IMR-90 (cell line): Measurements from ENCODE around the gene GPT2. TPM values are rescaled to one million over a fixed set of nuclear protein-coding genes. Genes with fewer than 3 reads are reported as not detected.

Experiments
- ATAC-seq: fragments of 200-7000 bp; cut with Tn5 transposase; 2 replicates; pipeline ENCODE4 v1.9.1; 2020; ENCODE audit warnings: low read depth, mild to moderate bottlenecking, moderate library complexity
- BruUV-seq: library from RNA; stranded (reverse); fragments of 400-500 nt; replicated peaks from 2 replicates; lab custom pipeline; 2021; lab: Mats Ljungman, UMichigan
- CTCF ChIA-PET: fragments of 300-600 bp; formaldehyde crosslinking; extraction: SDS; loops from one replicate; lab custom pipeline; 2021; ENCODE audit warnings: antibody characterized with exemption; lab: Yijun Ruan, JAX
- POLR2A ChIA-PET: fragments of 300-600 bp; sonication (Branson Sonifier 250); formaldehyde crosslinking; loops from one replicate; lab custom pipeline; 2022; ENCODE audit warnings: antibody characterized with exemption; ENCODE audit not compliant: unreplicated experiment; lab: Charles Lee
- DNase-seq: peaks from one replicate; pipeline ENCODE4 v3.0.0; 2013
- H2AFZ ChIP-seq: replicated peaks from 2 replicates; pipeline ENCODE3; 2013; ENCODE audit warnings: low read length, mild to moderate bottlenecking; ENCODE audit not compliant: poor library complexity
- H2AK5ac ChIP-seq: 2 replicates; pipeline ENCODE4 v1.6.1; 2013; ENCODE audit warnings: low read depth, low read length, inconsistent platforms
- H2AK9ac ChIP-seq: replicated peaks from 2 replicates; pipeline ENCODE3; 2013; ENCODE audit warnings: mild to moderate bottlenecking, low read depth, low read length, moderate library complexity; ENCODE audit not compliant: poor library complexity
- H2BK120ac ChIP-seq: 2 replicates; pipeline ENCODE4 v1.6.1; 2013; ENCODE audit warnings: low read depth, low read length, inconsistent platforms
- H2BK15ac ChIP-seq: 3 replicates; pipeline ENCODE4 v1.6.1; 2013; ENCODE audit warnings: low read depth, low read length, inconsistent platforms
- H2BK20ac ChIP-seq: 2 replicates; pipeline ENCODE4 v1.6.1; 2013; ENCODE audit warnings: low read depth, mild to moderate bottlenecking, inconsistent platforms, low read length, moderate library complexity
- H2BK5ac ChIP-seq: 2 replicates; pipeline ENCODE4 v1.6.1; 2013; ENCODE audit warnings: mild to moderate bottlenecking, low read depth, low read length, inconsistent platforms; ENCODE audit not compliant: poor library complexity, severe bottlenecking
- H3K14ac ChIP-seq: replicated peaks from 2 replicates; pipeline ENCODE4 v1.6.1; 2013; ENCODE audit warnings: low read depth, low read length, inconsistent platforms
- H3K18ac ChIP-seq: 2 replicates; pipeline ENCODE4 v1.6.1; 2013; ENCODE audit warnings: low read depth, low read length, control low read depth
- H3K23ac ChIP-seq: 2 replicates; pipeline ENCODE4 v1.6.1; 2013; ENCODE audit warnings: low read depth, low read length, inconsistent platforms
- H3K27ac ChIP-seq: 2 replicates; pipeline ENCODE4 v1.5.1; 2013; ENCODE audit warnings: mild to moderate bottlenecking, control low read depth, low read length; ENCODE audit not compliant: insufficient read depth
- H3K27me3 ChIP-seq: 2 replicates; pipeline ENCODE4 v1.6.1; 2013; ENCODE audit warnings: low read length; ENCODE audit not compliant: control insufficient read depth, insufficient read depth
- H3K36me3 ChIP-seq: 2 replicates; pipeline ENCODE4 v1.6.1; 2013; ENCODE audit warnings: low read length, mixed read lengths; ENCODE audit not compliant: control insufficient read depth, insufficient read depth
- H3K4ac ChIP-seq: 2 replicates; pipeline ENCODE4 v1.6.1; 2013; ENCODE audit warnings: low read depth, low read length, inconsistent platforms
- H3K4me1 ChIP-seq: 2 replicates; pipeline ENCODE4 v1.6.1; 2013; ENCODE audit warnings: low read length, mixed read lengths; ENCODE audit not compliant: control insufficient read depth, insufficient read depth
- H3K4me2 ChIP-seq: 2 replicates; pipeline ENCODE4 v1.6.1; 2013; ENCODE audit warnings: low read depth, mild to moderate bottlenecking, control low read depth, low read length, moderate library complexity
- H3K4me3 ChIP-seq: 2 replicates; pipeline ENCODE4 v1.5.1; 2013; ENCODE audit warnings: low read depth, mild to moderate bottlenecking, control low read depth, low read length, moderate library complexity; ENCODE audit not compliant: insufficient read depth
- H3K56ac ChIP-seq: 2 replicates; pipeline ENCODE4 v1.6.1; 2013; ENCODE audit warnings: low read length, inconsistent platforms; ENCODE audit not compliant: insufficient read depth; ENCODE audit errors: extremely low read depth
- H3K79me1 ChIP-seq, 2 experiments: 2 replicates each; pipeline ENCODE4 v1.6.1; 2013; ENCODE audit warnings: low read length in 2 of 2, inconsistent platforms in 1 of 2, low read depth in 1 of 2
- H3K9ac ChIP-seq: 2 replicates; pipeline ENCODE4 v1.6.1; 2013; ENCODE audit warnings: low read depth, low read length, control low read depth
- H3K9me1 ChIP-seq: 2 replicates; pipeline ENCODE4 v1.6.1; 2013; ENCODE audit warnings: low read length, inconsistent platforms; ENCODE audit not compliant: insufficient read depth
- H3K9me3 ChIP-seq: 2 replicates; pipeline ENCODE4 v1.6.1; 2013; ENCODE audit warnings: low read length; ENCODE audit not compliant: control insufficient read depth, insufficient read depth
- H4K20me1 ChIP-seq: 2 replicates; pipeline ENCODE4 v1.6.1; 2013; ENCODE audit warnings: low read length, inconsistent platforms; ENCODE audit not compliant: insufficient read depth
- H4K5ac ChIP-seq: 2 replicates; pipeline ENCODE4 v1.6.1; 2013; ENCODE audit warnings: mild to moderate bottlenecking, low read depth, low read length, control low read depth
- H4K8ac ChIP-seq, 2 experiments: 2 replicates each; pipeline ENCODE4 v1.6.1; 2013; ENCODE audit warnings: low read depth in 2 of 2, low read length in 2 of 2, control low read depth in 1 of 2, inconsistent platforms in 1 of 2
- H4K91ac ChIP-seq: 2 replicates; pipeline ENCODE4 v1.6.1; 2013; ENCODE audit warnings: low read depth, low read length, inconsistent platforms; ENCODE audit not compliant: insufficient read depth
- BHLHE40 ChIP-seq: fragments of 150-350 bp; IDR thresholded peaks from 2 replicates; pipeline ENCODE4 v1.6.1; 2016; ENCODE audit warnings: mild to moderate bottlenecking, low read depth, low read length
- ELK1 ChIP-seq: fragments of 150-350 bp; IDR thresholded peaks from 2 replicates; pipeline ENCODE4 v1.6.1; 2016; ENCODE audit warnings: low read depth, mild to moderate bottlenecking, low read length, moderate library complexity, borderline replicate concordance
- FOS ChIP-seq: fragments of 150-350 bp; IDR thresholded peaks from 2 replicates; pipeline ENCODE4 v1.6.1; 2016; ENCODE audit warnings: low read depth, low read length
- SMC3 ChIP-seq: fragments of 150-350 bp; IDR thresholded peaks from 2 replicates; pipeline ENCODE4 v1.6.1; 2016; ENCODE audit warnings: low read depth, mild to moderate bottlenecking, antibody characterized with exemption, low read length, moderate library complexity
- USF2 ChIP-seq: fragments of 150-350 bp; IDR thresholded peaks from 2 replicates; pipeline ENCODE4 v1.6.1; 2017; ENCODE audit warnings: mild to moderate bottlenecking, antibody characterized with exemption, low read length, low read depth
- WGBS, 2 experiments: methylation state at CpG; one replicate each; pipeline versions ENCODE4 v1.1.5 to v1.1.7; 2013; ENCODE audit warnings: missing lambda C conversion rate in 2 of 2; ENCODE audit not compliant: insufficient read length in 1 of 2; ENCODE audit errors: extremely low coverage in 2 of 2; 5-methylcytosine and 5-hydroxymethylcytosine counted together
- dilution Hi-C: fragments of 300-500 bp; cut with HindIII; formaldehyde crosslinking; loops from one replicate; pipeline ENCODE4 v1.14.3; 2018; ENCODE audit warnings: low sequenced_read_pairs; ENCODE audit not compliant: unreplicated experiment
- in situ Hi-C: fragments of 300-500 bp; cut with MboI; formaldehyde crosslinking; loops from 3 replicates; pipeline ENCODE4 v1.14.3; 2019; ENCODE audit warnings: low sequenced_read_pairs, inconsistent platforms, mixed read lengths
- intact Hi-C: fragments of 100-400 bp; cut with micrococcal nuclease; formaldehyde crosslinking; loops from 2 replicates; pipeline ENCODE4 v1.10.0; 2022
- polyA plus RNA-seq, 3 experiments: library from polyadenylated mRNA; depleted of rRNA; stranded (reverse); fragments of >200 nt; gene quantifications; 2 replicates each; pipeline ENCODE4 v1.2.3, GENCODE V29; 2012; ENCODE audit warnings: low replicate concordance in 1 of 3
- total RNA-seq: library from RNA; depleted of rRNA; stranded (reverse); fragments of >200 nt; gene quantifications from 2 replicates; pipeline ENCODE4 v1.2.3, GENCODE V29; 2012

GPT2 gene
- total and polyA plus RNA-seq, 2 of the 4 experiments (the other 2 are of a cell fraction): 26.4 to 31.5 TPM

- Histone ChIP-seq H3K36me3 (no peaks in the 10 kb centered on the region), H4K20me1 (no peaks in the 10 kb centered on the region), H3K4me3 (no peak overlapping the region), H2AFZ (no peak overlapping the region), H2BK5ac (no peak overlapping the region), H2BK15ac (no peak overlapping the region), H3K27ac (no peak overlapping the region), H4K8ac (no peak overlapping the region), H3K4ac (no peak overlapping the region), H3K4me1 (peaks cover 2% of the 10 kb centered on the region; the same call in 1 of the 2 replicates), H2BK120ac (no peak overlapping the region), H2AK9ac (no peak overlapping the region), H3K4me2 (no peak overlapping the region), H3K23ac (no peak overlapping the region), H3K56ac (no peak overlapping the region), H3K18ac (no peak overlapping the region), H2AK5ac (no peak overlapping the region), H4K5ac (no peak overlapping the region), H3K27me3 (no peaks in the 10 kb centered on the region), H3K9me1 (no peaks in the 10 kb centered on the region), H3K79me1 (no peaks in the 10 kb centered on the region), H3K14ac (no peak overlapping the region), H3K9me3 (peaks cover 4% of the 10 kb centered on the region; the same call in 1 of the 2 replicates), H3K9ac (no peak overlapping the region), H2BK20ac (no peak overlapping the region), H4K91ac (no peak overlapping the region)
- in situ Hi-C loops (no loop called here), intact Hi-C loops (no loop called here), dilution Hi-C loops (no loop called here)
- DNase-seq (no peak), ATAC-seq (no peak)
- no TSS peak for BruUV-seq
- WGBS, 2 experiments: no CpG with 5 or more reads among the region's 11 CpGs
- POLR2A ChIA-PET: no interaction called here
- TF ChIP-seq USF2 (no peak), ELK1 (no peak), FOS (no peak), BHLHE40 (no peak), SMC3 (no peak)
- CTCF ChIA-PET: interaction anchor here (0.7 kb wide), 1 partner anchor 53 kb away, joined by 4 read pairs; no protein-coding TSS in a partner anchor
These were observed 44.1 kb upstream of the GPT2 start for GRCh38 chr16:46839986-46840443.
